Right cardiac atrium (tissue), 5 donors: ENCODE data around the gene ANKRD6. TPM values are rescaled to one million over a fixed set of nuclear protein-coding genes. Genes with fewer than 3 reads are reported as not detected.

Source experiments
- ATAC-seq, 2 donors: fragments of 200-7000 bp; cut with Tn5 transposase; one replicate each; pipeline versions ENCODE4 v1.8.0 to v1.9.1; 2020; ENCODE audit warnings: moderate library complexity in 2 of 2, mild to moderate bottlenecking in 1 of 2
- DNase-seq, 3 donors: peaks; one replicate each; pipeline ENCODE4 v3.0.0-alpha.2; 2020
- H3K27ac ChIP-seq: one replicate; pipeline ENCODE4 v1.5.1; 2013; ENCODE audit warnings: mild to moderate bottlenecking, low read length, control low read depth, moderate library complexity
- H3K27me3 ChIP-seq: one replicate; pipeline ENCODE4 v1.6.1; 2013; ENCODE audit not compliant: control insufficient read depth, insufficient read depth
- H3K4me1 ChIP-seq: one replicate; pipeline ENCODE4 v1.6.1; 2013; ENCODE audit warnings: low read length; ENCODE audit not compliant: control insufficient read depth, insufficient read depth
- H3K4me3 ChIP-seq: one replicate; pipeline ENCODE4 v1.5.1; 2013; ENCODE audit warnings: low read length, control low read depth
- H3K9me3 ChIP-seq: one replicate; pipeline ENCODE4 v1.6.1; 2013; ENCODE audit warnings: low read length; ENCODE audit not compliant: control insufficient read depth
- WGBS: extraction: QIAGEN DNeasy Blood & Tissue Kit; methylation state at CpG from one replicate; pipeline ENCODE4 v1.1.7; 2013; 5-methylcytosine and 5-hydroxymethylcytosine counted together
- intact Hi-C, 4 donors: fragments of 100-400 bp; cut with DNase I; formaldehyde crosslinking; loops; one replicate each; pipeline versions ENCODE4 v1.11.0 to v1.14.0; 2022 to 2023
- polyA plus RNA-seq: library from polyadenylated mRNA; stranded (reverse); fragments of 200-250 nt; gene quantifications from one replicate; pipeline ENCODE4 v1.2.3, GENCODE V29; 2013
- total RNA-seq, 4 donors: library from RNA; stranded (reverse); fragmentation: NEBNext Ultra II Directional; extraction: Animal tissue kit (Norgen Biotek cat#: 25700); gene quantifications; one replicate each; pipeline ENCODE4 v1.2.1, GENCODE V29; 2021
- donor health status: healthy with polysubstance abuse.
- donor health status: DM: no; HTN: yes; CAD: no.
- donor health status: DM: no; HTN: no; CAD: no.
- donor health status: DM: no; HTN: yes; CAD: no; lungs with severe emphysema.
- donor health status: DM: yes; HTN: yes; CAD: no.

Gene ANKRD6
- total and polyA plus RNA-seq, 5 donors: 6.7 to 22.8 (median 19.8) TPM

DNA sequence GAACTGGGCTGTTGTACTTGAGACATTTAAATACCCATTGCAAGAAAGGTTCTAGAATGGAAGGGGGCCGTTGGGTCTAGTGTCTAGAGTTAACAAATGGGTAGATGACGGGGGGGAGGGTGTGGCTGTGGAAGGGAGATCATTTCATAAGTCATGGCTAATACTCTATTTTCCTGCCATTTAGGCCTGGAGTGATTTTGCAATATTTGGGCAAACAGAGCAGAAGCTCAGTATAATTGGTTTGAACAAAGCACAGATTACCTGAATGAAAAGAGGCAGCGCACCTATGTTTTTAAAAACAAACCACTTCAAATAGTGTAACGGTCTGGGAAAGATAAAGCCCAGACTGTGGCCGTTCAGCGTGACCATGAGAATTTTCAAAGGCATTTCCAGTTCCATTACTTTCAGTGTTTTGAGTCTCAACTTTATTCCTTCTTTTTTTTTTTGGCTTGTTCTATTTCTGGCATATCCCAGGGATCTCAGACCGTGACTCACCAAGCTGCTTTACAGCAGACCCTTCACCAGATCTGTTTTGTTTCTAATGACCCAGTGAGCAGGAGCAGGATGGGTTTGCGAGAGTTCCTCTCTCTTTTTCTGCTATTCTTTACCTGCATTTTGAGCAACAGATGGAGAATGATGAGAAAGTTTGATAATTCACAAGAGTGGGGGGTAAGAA, 131.9 kb downstream of the ANKRD6 start:
- Histone ChIP-seq H3K4me1 (peaks cover 5% of the 10 kb centered on the region), H3K9me3 (no peaks in the 10 kb centered on the region), H3K4me3 (no peak overlapping the region), H3K27ac (no peak overlapping the region), H3K27me3 (no peaks in the 10 kb centered on the region)
- DNase-seq: peak; percentile 43 to 54 (median 43)
- WGBS: 62% methylated on average over 8 of the region's 8 CpGs
- ATAC-seq: peak; percentile 50 to 65
- intact Hi-C loops: no loop called here

DNA sequence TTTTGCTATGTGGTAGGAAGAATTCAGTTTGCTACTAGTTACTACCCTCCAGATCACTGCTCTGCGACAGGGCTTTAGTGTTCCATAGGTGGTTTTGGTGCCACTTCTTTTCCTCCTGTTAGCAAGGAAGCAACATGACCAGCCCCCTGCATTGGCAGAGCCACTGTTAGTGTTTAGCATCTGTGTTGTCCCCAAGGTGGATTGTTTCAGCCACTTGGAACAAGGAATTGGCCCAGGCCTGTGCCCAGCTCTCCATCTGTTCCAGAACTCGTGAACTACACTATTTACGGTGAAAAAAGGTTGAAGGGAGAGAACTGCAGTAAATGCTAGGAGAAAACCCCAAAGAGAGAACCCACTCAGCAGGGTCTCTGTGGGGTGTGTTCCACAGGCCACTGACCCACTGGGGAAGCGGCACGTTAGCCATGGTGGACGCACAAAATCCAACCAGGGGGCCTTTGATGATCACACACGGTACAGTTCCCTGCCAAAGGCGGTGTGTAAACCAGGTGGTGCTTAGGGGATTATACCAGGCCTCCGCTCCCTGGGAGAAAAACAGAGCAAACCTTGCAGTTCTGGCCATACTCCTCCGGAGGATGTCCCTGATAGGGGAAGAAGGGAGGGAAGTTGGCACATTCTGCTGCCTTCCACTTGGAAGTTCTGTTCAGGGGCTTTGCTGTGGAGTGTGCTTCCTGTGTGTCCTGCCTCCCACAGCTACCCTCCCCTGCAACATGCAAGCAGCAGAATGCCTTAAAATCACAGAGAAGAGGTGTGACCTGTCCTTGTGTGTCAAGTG, 133.3 kb downstream of the ANKRD6 start:
- DNase-seq: no peak
- ATAC-seq: no peak
- no peaks in the 10 kb centered on the region for H3K27me3 ChIP-seq
- no peak overlapping the region for H3K27ac ChIP-seq
- H3K4me1 ChIP-seq: peaks cover 5% of the 10 kb centered on the region
- 83% methylated on average over 10 of the region's 10 CpGs for WGBS
- intact Hi-C loops: no loop called here
- H3K9me3 ChIP-seq: no peaks in the 10 kb centered on the region
- no peak overlapping the region for H3K4me3 ChIP-seq

DNA sequence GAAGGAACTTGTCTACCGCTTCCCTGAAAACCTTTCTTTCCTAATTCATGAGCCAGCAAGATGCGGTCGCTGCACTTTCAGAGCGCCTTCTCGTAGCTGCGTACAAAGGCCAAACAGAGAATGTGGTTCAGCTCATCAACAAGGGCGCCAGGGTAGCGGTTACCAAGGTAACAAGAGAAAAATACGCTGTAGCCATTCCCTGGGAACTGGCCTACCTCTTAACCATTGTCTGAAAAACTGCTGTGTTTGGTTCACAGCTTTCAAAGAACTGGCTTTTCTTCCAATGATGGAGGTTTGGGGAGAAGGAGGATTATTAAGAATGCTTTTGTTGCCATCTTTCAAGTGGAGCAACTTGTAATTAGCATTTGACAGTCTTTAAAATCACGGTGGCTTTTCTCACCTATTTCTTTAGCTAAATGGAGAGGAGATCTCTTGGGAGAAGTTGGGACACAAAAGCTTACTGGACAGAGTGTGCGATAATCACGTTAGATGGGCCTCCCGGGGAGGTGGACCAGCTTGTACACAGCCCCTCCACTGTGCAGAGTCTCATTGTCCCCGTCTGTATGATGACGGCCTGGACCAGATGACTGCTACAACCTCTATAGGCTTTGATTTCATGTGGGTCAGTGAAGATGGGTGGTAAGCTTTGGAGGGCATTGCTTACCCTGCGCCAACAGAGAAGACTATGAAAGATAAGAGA, 134.1 kb downstream of the ANKRD6 start:
- 93% methylated on average over 16 of the region's 16 CpGs for WGBS
- no peak overlapping the region for H3K4me3 ChIP-seq
- no peak for ATAC-seq
- no peak overlapping the region for H3K27ac ChIP-seq
- H3K4me1 ChIP-seq: peaks cover 5% of the 10 kb centered on the region
- no peak for DNase-seq
- no peaks in the 10 kb centered on the region for H3K9me3 ChIP-seq
- H3K27me3 ChIP-seq: no peaks in the 10 kb centered on the region
- intact Hi-C loops: no loop called here

DNA sequence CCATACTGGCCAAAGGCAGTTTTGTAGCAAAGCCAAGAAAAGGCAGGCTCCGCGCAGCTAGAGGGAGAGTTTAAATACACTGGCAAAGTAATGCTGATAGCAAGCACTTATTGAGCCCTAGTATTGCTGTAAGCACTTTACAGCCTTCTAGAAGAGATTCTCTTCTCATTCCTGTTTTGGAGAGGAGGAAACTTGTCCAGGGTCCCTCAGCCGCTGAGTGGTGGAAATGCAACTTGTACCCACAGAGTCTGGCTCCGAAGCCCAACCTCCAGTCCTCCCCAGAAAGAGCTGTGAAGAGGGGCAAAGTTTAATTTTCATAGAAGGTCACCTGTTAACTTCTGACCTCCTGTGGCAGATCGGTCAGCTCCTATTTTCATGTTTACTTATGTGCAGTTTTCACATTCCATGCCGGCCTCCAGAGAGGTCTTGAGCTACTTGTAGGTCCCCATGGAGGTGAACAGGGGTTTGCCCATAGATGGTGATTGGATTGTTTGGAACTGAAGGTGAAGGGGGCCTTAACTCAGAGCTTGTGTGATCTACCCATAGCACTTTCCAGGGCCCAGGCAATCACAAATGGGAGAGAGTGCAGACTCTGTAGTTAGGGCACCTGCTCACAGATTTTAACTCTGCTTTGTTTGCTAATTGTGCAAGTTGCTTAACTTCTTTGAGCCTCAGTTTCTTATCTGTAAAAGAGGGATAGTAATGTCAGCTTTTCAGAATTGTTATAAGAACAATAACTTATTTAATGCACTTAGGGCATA, 134.9 kb downstream of the ANKRD6 start:
- intact Hi-C loops: no loop called here
- H3K27ac ChIP-seq: no peak overlapping the region
- H3K27me3 ChIP-seq: no peaks in the 10 kb centered on the region
- ATAC-seq: no peak
- no peak overlapping the region for H3K4me3 ChIP-seq
- 79% methylated on average over 6 of the region's 6 CpGs for WGBS
- H3K9me3 ChIP-seq: no peaks in the 10 kb centered on the region
- DNase-seq: no peak
- peaks cover 5% of the 10 kb centered on the region for H3K4me1 ChIP-seq

DNA sequence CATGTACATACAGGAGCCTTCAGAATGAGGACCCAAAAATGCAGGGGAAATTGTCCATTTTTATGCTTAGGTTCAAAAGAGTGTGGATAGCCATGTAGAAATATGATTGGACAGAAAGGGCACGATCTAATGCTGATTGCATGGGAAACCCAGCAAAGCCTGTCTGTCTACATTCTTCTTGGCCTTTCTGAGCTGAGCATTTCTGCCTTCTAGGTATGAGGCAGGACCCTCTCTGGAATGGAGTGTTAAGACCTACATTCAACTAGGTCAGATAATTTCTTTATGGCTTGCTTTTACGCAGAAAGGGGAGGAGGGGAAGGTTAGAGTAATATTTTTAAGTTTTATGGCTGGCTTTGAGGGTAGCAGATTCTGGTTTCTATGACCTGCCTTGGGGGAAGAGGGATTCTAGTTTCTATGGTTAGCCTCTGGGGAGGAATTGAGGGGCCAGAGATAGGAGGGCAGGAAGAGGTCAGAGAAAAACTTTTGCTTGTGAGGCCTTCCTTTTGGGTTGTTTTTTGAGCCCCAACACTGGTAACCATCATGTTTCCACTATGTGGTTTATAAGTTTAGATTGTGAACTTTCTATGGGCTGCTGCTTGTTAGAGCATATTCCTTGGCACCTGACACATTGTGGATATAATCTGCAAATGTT, 142.1 kb downstream of the ANKRD6 start:
- H3K9me3 ChIP-seq: no peaks in the 10 kb centered on the region
- no peaks in the 10 kb centered on the region for H3K4me1 ChIP-seq
- no peaks in the 10 kb centered on the region for H3K27me3 ChIP-seq
- intact Hi-C loops: no loop called here
- H3K27ac ChIP-seq: no peak overlapping the region
- 91% methylated on average over 2 of the region's 2 CpGs for WGBS
- ATAC-seq: no peak
- H3K4me3 ChIP-seq: no peak overlapping the region
- DNase-seq: no peak

DNA sequence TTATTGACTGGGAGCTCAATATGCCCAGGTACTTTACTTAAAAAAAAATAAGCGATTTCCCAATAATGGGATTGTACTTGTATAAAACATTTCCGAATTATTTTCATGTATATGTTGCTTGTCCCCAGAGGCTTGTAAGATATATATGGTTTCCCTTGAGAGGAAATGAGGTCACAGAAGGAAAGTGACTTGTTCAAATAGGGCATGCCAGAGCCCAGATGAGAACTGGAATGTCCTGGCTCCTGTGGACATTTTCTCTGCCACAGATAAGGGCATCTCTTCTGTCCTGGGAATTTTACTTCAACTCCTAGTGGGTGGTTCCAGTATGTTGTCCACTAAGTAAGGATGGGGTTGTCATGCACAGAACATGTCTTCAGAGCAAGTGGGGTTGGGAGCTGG, 142.6 kb downstream of the ANKRD6 start:
- no peak for DNase-seq
- no peaks in the 10 kb centered on the region for H3K27me3 ChIP-seq
- 77% methylated on average over 2 of the region's 2 CpGs for WGBS

DNA sequence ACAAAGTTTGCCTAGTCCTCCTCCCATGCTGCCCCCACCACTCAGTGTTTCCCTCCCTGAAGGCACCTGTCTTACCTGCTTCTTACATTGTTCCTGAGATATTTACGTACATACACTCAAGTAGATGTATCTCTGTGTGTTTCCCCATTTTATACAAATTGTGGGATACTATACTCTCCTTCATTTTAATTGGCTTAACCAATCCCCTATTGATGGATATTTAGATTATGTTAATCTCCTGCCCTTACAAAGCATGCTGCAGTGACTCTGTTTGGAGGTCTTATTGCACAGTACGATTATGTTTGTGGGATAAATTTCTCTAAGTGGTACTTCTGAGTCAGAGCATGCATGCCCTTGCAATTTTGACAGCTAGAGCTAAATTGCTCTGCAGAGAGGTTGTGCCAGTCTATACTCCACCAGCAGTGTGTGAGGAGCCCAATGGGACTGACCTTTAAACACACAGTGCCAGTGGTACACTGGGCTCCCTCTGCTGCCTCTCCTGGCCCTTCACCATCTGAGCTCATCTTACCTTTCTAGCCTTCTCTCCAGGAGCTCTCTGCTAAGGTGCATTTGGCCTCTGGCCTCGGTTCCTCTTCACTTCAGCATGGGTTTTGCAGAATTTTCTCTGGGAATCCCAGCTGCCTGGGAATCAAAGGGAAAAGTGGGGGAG, 148.2 kb downstream of the ANKRD6 start:
- whole genome bisulfite sequencing: 90% methylated on average over 3 of the region's 3 CpGs
- H3K4me1 ChIP-seq: no peaks in the 10 kb centered on the region
- ATAC-seq (no peak), DNase-seq (no peak)
- intact Hi-C loops: no loop called here
- H3K4me3 ChIP-seq: no peak overlapping the region
- no peak overlapping the region for H3K27ac ChIP-seq
- H3K27me3 ChIP-seq: no peaks in the 10 kb centered on the region
- no peaks in the 10 kb centered on the region for H3K9me3 ChIP-seq

More for the DNA sequence above, 142.6 kb downstream of the ANKRD6 start:
- intact Hi-C loops: no loop called here
- H3K4me3 ChIP-seq: no peak overlapping the region
- no peaks in the 10 kb centered on the region for H3K4me1 ChIP-seq
- no peak for ATAC-seq
- H3K9me3 ChIP-seq: no peaks in the 10 kb centered on the region
- H3K27ac ChIP-seq: no peak overlapping the region

DNA sequence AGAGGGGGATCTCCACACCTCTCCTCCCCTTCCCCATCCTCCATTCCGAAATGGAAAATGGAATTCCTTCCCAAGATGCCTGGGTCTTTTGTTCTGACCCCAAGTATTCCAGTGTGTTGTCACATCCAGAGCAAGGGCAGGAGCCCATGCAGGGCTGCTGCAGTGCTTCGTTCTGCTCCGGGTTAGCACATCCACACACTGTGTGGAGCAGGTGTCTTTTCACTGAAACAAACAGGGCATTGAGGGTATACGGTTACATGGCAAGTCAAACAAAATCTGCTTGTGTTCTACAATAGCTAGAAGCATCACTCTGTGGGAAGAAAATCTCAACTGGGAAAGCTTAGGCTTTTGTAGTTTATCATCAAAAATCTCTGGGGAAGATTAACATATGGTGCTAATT, 148.7 kb downstream of the ANKRD6 start:
- no peaks in the 10 kb centered on the region for H3K4me1 ChIP-seq
- no peak overlapping the region for H3K27ac ChIP-seq
- H3K27me3 ChIP-seq: no peaks in the 10 kb centered on the region
- no peak overlapping the region for H3K4me3 ChIP-seq
- H3K9me3 ChIP-seq: no peaks in the 10 kb centered on the region
- ATAC-seq (no peak), DNase-seq (no peak)
- intact Hi-C loops: no loop called here
- WGBS: 82% methylated on average over 4 of the region's 4 CpGs

DNA sequence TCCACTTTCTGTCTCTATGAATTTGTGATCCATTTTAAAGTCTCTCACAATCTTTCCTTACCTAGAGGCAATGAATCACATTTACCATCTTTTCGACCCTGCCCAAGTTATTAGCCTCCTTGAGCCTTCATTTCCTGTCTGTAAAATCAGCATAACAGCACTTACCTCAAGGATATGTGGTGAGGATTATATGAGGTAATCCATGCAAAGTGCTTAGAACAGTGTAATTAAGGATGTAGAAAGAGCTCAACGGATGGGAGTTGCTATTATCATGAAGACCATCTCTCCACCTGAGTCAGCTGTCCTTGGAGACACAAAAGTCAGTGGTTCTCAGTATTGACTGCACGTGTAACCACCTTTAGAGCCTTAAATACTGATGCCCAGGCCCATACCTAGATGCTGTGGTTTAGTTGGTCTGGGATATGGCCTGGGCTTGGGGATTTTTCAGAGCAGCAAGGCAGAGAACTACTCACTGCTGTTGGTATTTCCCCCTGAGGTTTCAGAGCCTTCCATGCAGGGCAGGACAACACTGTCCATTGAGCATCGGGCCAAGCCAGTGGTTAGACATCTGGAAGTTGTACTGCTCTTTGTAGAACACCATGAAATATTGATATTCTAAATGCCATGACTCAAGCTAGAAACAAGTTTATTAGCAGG, 149.8 kb downstream of the ANKRD6 start:
- Histone ChIP-seq H3K4me3 (no peak overlapping the region), H3K9me3 (no peaks in the 10 kb centered on the region), H3K27me3 (no peaks in the 10 kb centered on the region), H3K27ac (no peak overlapping the region), H3K4me1 (no peaks in the 10 kb centered on the region)
- DNase-seq (no peak), ATAC-seq (no peak)
- WGBS: 87% methylated on average over 4 of the region's 4 CpGs
- intact Hi-C loops: no loop called here

DNA sequence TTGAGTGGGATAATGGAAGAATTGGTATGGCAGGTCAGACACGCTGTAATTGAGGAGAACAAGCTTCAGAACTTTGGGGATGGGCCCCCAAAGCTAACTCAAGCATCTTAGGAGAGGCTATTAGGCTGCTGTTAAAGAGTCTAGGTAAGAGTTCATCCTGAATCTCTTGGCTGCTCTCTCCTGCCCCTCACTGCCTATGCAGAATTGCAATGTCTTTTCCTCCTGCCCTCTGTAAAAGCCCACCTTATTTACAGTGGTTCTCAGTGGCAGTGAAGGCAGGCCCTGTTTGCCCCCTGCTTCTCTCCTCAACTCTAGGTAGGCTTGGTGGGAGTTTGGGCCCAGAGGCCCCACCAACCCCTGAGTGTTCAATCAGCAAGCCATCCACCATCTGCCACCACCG, 150.6 kb downstream of the ANKRD6 start:
- Histone ChIP-seq H3K9me3 (no peaks in the 10 kb centered on the region), H3K4me3 (no peak overlapping the region), H3K27ac (no peak overlapping the region), H3K27me3 (no peaks in the 10 kb centered on the region), H3K4me1 (no peaks in the 10 kb centered on the region)
- DNase-seq (no peak), ATAC-seq (no peak)
- WGBS: 94% methylated on average over 2 of the region's 2 CpGs
- intact Hi-C loops: no loop called here
